ENCODE data around the gene ZHX3.

Gene ZHX3

GRCh38 chr20:41181567-41181966, 136.0 kb downstream of the ZHX3 start:
- DNase-seq, result no peak

DNA sequence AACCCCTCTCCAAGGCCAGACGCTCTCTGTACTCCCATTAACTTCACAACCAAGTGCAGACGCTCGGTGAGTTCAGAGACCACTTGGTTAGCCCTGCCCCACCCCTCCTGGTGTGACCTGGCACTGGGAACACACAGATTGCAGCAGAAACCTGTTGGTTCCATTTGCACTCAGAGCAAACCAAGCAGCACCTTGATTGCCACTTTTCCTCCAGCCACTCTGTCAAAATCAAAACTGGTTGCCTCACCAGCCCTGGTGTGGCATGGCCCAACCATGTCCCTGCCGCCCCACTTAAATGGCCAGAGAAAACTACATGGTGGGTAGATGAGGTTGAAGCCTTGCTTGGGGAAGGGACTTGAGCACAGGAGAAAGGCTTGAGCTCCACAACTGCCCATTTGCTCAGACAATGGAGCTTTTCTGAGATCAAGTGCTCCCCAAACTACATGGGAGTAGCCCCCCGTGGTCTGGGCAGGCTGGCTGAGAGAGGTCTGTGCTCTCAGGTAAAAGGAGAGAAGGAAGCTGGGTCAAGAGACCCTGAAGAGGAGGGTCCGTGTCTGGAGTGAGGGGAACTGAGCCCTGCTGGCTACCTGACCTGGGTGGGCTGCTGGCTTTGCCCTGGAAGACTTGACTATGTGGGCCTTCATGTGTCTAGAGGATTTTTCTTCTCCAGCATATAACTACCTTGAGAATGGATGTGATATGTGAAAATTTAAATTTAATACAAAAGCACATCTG, 136.8 kb downstream of the ZHX3 start:
- peaks cover 8% of the 10 kb centered on the region for H3K36me3 ChIP-seq (ENCODE audit: control insufficient read depth, insufficient read depth, low read length)
- no peaks in the 10 kb centered on the region for H3K27me3 ChIP-seq (ENCODE audit: insufficient read depth, low read length, poor library complexity)
- H3K79me2 ChIP-seq (ENCODE audit: control insufficient read depth, insufficient read depth, low read length), result no peaks in the 10 kb centered on the region
- no peak for DNase-seq
- H2BK120ac ChIP-seq (ENCODE audit: low read depth, low read length), result no peak overlapping the region
- H3K4ac ChIP-seq (ENCODE audit: low read depth, low read length), result no peak overlapping the region
- no peak overlapping the region for H3K18ac ChIP-seq (ENCODE audit: low read length)
- H3K27ac ChIP-seq (ENCODE audit: low read depth, low read length), result no peak overlapping the region
- H3K56ac ChIP-seq (ENCODE audit: low read length), result no peak overlapping the region
- H2BK5ac ChIP-seq (ENCODE audit: low read length), result no peak overlapping the region
- H2AK5ac ChIP-seq (ENCODE audit: low read length), result no peak overlapping the region
- H3K4me1 ChIP-seq (ENCODE audit: control insufficient read depth, low read depth, low read length), result no peaks in the 10 kb centered on the region
- WGBS (ENCODE audit: extremely low coverage, insufficient coverage, low lambda C conversion rate), result no CpG with 5 or more reads among the region's 6 CpGs
- no peaks in the 10 kb centered on the region for H3K79me1 ChIP-seq (ENCODE audit: low read length)
- no peak overlapping the region for H3K23ac ChIP-seq (ENCODE audit: low read length)
- no peak overlapping the region for H4K5ac ChIP-seq (ENCODE audit: low read length)
- no peak overlapping the region for H2BK15ac ChIP-seq (replicated peaks; ENCODE audit: low read depth)
- H3K9ac ChIP-seq (ENCODE audit: low read length), result no peak overlapping the region
- H3K4me2 ChIP-seq (ENCODE audit: low read length), result no peak overlapping the region
- no peak overlapping the region for H4K8ac ChIP-seq (ENCODE audit: low read depth, low read length)
- no peak overlapping the region for H3K4me3 ChIP-seq (ENCODE audit: low read length)

More at GRCh38 chr20:41181567-41181966, 136.0 kb downstream of the ZHX3 start:
- Histone ChIP-seq H3K4me1 (ENCODE audit: control insufficient read depth, low read depth, low read length) (no peaks in the 10 kb centered on the region), H2BK120ac (ENCODE audit: low read depth, low read length) (no peak overlapping the region), H3K4ac (ENCODE audit: low read depth, low read length) (no peak overlapping the region), H3K9ac (ENCODE audit: low read length) (no peak overlapping the region), H3K4me2 (ENCODE audit: low read length) (no peak overlapping the region), H4K5ac (ENCODE audit: low read length) (no peak overlapping the region), H2BK5ac (ENCODE audit: low read length) (no peak overlapping the region), H3K27ac (ENCODE audit: low read depth, low read length) (no peak overlapping the region), H3K36me3 (ENCODE audit: control insufficient read depth, insufficient read depth, low read length) (peaks cover 4% of the 10 kb centered on the region), H3K27me3 (ENCODE audit: insufficient read depth, low read length, poor library complexity) (no peaks in the 10 kb centered on the region), H4K8ac (ENCODE audit: low read depth, low read length) (no peak overlapping the region), H3K4me3 (ENCODE audit: low read length) (no peak overlapping the region), H2AK5ac (ENCODE audit: low read length) (no peak overlapping the region), H3K79me2 (ENCODE audit: control insufficient read depth, insufficient read depth, low read length) (no peaks in the 10 kb centered on the region), H3K18ac (ENCODE audit: low read length) (no peak overlapping the region), H3K56ac (ENCODE audit: low read length) (no peak overlapping the region), H2BK15ac (replicated peaks; ENCODE audit: low read depth) (no peak overlapping the region), H3K23ac (ENCODE audit: low read length) (no peak overlapping the region), H3K79me1 (ENCODE audit: low read length) (no peaks in the 10 kb centered on the region)
- WGBS (ENCODE audit: extremely low coverage, insufficient coverage, low lambda C conversion rate), result no CpG with 5 or more reads among the region's 3 CpGs

DNA sequence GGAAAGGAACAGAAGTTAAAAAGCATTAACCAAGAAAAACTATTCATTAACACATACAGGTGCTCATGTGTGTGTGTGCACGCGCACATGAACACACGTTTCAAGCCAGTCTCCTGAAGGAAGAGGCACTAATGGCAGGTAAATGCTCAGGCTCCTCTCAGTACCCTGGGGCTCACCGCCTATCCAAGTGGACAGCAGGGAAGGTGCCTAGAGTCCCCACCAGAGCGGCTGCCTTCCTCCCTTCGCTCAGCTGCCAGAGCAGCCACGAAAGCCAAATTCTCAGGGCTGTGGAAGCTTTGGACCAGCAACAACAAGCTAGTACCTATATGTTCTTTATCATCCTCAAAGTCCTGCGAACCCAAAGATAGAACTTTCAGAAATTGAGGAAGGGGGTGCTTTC, 137.6 kb downstream of the ZHX3 start:
- H3K23ac ChIP-seq (ENCODE audit: low read length), result no peak overlapping the region
- no peak for DNase-seq
- WGBS (ENCODE audit: extremely low coverage, insufficient coverage, low lambda C conversion rate), result no CpG with 5 or more reads among the region's 8 CpGs
- H3K27ac ChIP-seq (ENCODE audit: low read depth, low read length), result no peak overlapping the region
- no peak overlapping the region for H3K18ac ChIP-seq (ENCODE audit: low read length)
- no peak overlapping the region for H3K4ac ChIP-seq (ENCODE audit: low read depth, low read length)
- H2BK120ac ChIP-seq (ENCODE audit: low read depth, low read length), result no peak overlapping the region
- H3K79me2 ChIP-seq (ENCODE audit: control insufficient read depth, insufficient read depth, low read length), result no peaks in the 10 kb centered on the region
- H4K5ac ChIP-seq (ENCODE audit: low read length), result no peak overlapping the region
- no peak overlapping the region for H3K4me3 ChIP-seq (ENCODE audit: low read length)
- peaks cover 10% of the 10 kb centered on the region for H3K36me3 ChIP-seq (ENCODE audit: control insufficient read depth, insufficient read depth, low read length)
- H3K27me3 ChIP-seq (ENCODE audit: insufficient read depth, low read length, poor library complexity), result no peaks in the 10 kb centered on the region
- H3K9ac ChIP-seq (ENCODE audit: low read length), result no peak overlapping the region
- H3K4me1 ChIP-seq (ENCODE audit: control insufficient read depth, low read depth, low read length), result no peaks in the 10 kb centered on the region
- H3K4me2 ChIP-seq (ENCODE audit: low read length), result no peak overlapping the region
- H4K8ac ChIP-seq (ENCODE audit: low read depth, low read length), result no peak overlapping the region
- no peak overlapping the region for H3K56ac ChIP-seq (ENCODE audit: low read length)
- H2BK5ac ChIP-seq (ENCODE audit: low read length), result no peak overlapping the region
- H2AK5ac ChIP-seq (ENCODE audit: low read length), result no peak overlapping the region
- no peaks in the 10 kb centered on the region for H3K79me1 ChIP-seq (ENCODE audit: low read length)
- no peak overlapping the region for H2BK15ac ChIP-seq (replicated peaks; ENCODE audit: low read depth)

GRCh38 chr20:41178904-41179432, 138.6 kb downstream of the ZHX3 start:
- no peaks in the 10 kb centered on the region for H3K4me1 ChIP-seq (ENCODE audit: control insufficient read depth, low read depth, low read length)
- H3K79me2 ChIP-seq (ENCODE audit: control insufficient read depth, insufficient read depth, low read length), result no peaks in the 10 kb centered on the region
- H2BK15ac ChIP-seq (replicated peaks; ENCODE audit: low read depth), result no peak overlapping the region
- no peak overlapping the region for H3K27ac ChIP-seq (ENCODE audit: low read depth, low read length)
- H3K56ac ChIP-seq (ENCODE audit: low read length), result no peak overlapping the region
- H4K5ac ChIP-seq (ENCODE audit: low read length), result no peak overlapping the region
- DNase-seq, result no peak
- WGBS (ENCODE audit: extremely low coverage, insufficient coverage, low lambda C conversion rate), result no CpG with 5 or more reads among the region's 8 CpGs
- no peak overlapping the region for H3K4me3 ChIP-seq (ENCODE audit: low read length)
- H4K8ac ChIP-seq (ENCODE audit: low read depth, low read length), result no peak overlapping the region
- no peaks in the 10 kb centered on the region for H3K79me1 ChIP-seq (ENCODE audit: low read length)
- H3K23ac ChIP-seq (ENCODE audit: low read length), result no peak overlapping the region
- H3K36me3 ChIP-seq (ENCODE audit: control insufficient read depth, insufficient read depth, low read length), result peaks cover 18% of the 10 kb centered on the region
- no peak overlapping the region for H2AK5ac ChIP-seq (ENCODE audit: low read length)
- H3K9ac ChIP-seq (ENCODE audit: low read length), result no peak overlapping the region
- no peak overlapping the region for H3K18ac ChIP-seq (ENCODE audit: low read length)
- H2BK5ac ChIP-seq (ENCODE audit: low read length), result no peak overlapping the region
- no peaks in the 10 kb centered on the region for H3K27me3 ChIP-seq (ENCODE audit: insufficient read depth, low read length, poor library complexity)
- H3K4ac ChIP-seq (ENCODE audit: low read depth, low read length), result no peak overlapping the region
- H2BK120ac ChIP-seq (ENCODE audit: low read depth, low read length), result no peak overlapping the region
- H3K4me2 ChIP-seq (ENCODE audit: low read length), result no peak overlapping the region

DNA sequence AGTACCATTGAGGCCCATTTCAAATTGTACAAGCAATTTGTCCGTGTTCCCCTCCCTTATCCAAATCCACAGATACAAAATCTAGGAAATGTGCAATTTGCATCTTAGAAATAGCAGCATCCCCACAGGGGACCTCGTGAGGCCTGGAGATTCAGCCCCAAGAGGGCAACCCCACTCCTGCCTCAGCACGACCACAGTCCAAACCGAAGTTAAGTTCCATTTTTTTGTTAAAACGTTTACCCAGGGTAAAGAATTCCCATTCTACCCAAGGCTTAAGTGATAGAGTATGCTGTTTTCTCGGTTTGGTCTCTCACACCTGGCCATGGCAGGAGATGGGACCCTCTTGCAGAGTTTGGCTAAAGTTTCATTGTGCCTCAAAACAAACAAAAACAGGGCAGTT, 139.0 kb downstream of the ZHX3 start:
- Histone ChIP-seq H3K9ac (ENCODE audit: low read length) (no peak overlapping the region), H3K4me2 (ENCODE audit: low read length) (no peak overlapping the region), H3K79me1 (ENCODE audit: low read length) (peaks cover 3% of the 10 kb centered on the region), H3K79me2 (ENCODE audit: control insufficient read depth, insufficient read depth, low read length) (no peaks in the 10 kb centered on the region), H3K4me3 (ENCODE audit: low read length) (no peak overlapping the region), H3K56ac (ENCODE audit: low read length) (no peak overlapping the region), H2BK15ac (replicated peaks; ENCODE audit: low read depth) (no peak overlapping the region), H3K23ac (ENCODE audit: low read length) (no peak overlapping the region), H4K8ac (ENCODE audit: low read depth, low read length) (no peak overlapping the region), H3K4ac (ENCODE audit: low read depth, low read length) (no peak overlapping the region), H3K27ac (ENCODE audit: low read depth, low read length) (no peak overlapping the region), H2AK5ac (ENCODE audit: low read length) (no peak overlapping the region), H4K5ac (ENCODE audit: low read length) (no peak overlapping the region), H2BK120ac (ENCODE audit: low read depth, low read length) (no peak overlapping the region), H3K36me3 (ENCODE audit: control insufficient read depth, insufficient read depth, low read length) (peaks cover 23% of the 10 kb centered on the region), H3K18ac (ENCODE audit: low read length) (no peak overlapping the region), H2BK5ac (ENCODE audit: low read length) (no peak overlapping the region), H3K27me3 (ENCODE audit: insufficient read depth, low read length, poor library complexity) (no peaks in the 10 kb centered on the region), H3K4me1 (ENCODE audit: control insufficient read depth, low read depth, low read length) (no peaks in the 10 kb centered on the region)
- DNase-seq, result no peak
- no CpG with 5 or more reads among the region's 6 CpGs for WGBS (ENCODE audit: extremely low coverage, insufficient coverage, low lambda C conversion rate)

- WGBS (ENCODE audit: extremely low coverage, insufficient coverage, low lambda C conversion rate), result no CpG with 5 or more reads among the region's 2 CpGs
- Histone ChIP-seq H3K79me2 (ENCODE audit: control insufficient read depth, insufficient read depth, low read length) (no peaks in the 10 kb centered on the region), H2BK15ac (replicated peaks; ENCODE audit: low read depth) (no peak overlapping the region), H3K56ac (ENCODE audit: low read length) (no peak overlapping the region), H3K4me3 (ENCODE audit: low read length) (no peak overlapping the region), H3K27ac (ENCODE audit: low read depth, low read length) (no peak overlapping the region), H3K79me1 (ENCODE audit: low read length) (peaks cover 3% of the 10 kb centered on the region), H2BK120ac (ENCODE audit: low read depth, low read length) (no peak overlapping the region), H3K4me1 (ENCODE audit: control insufficient read depth, low read depth, low read length) (no peaks in the 10 kb centered on the region), H2BK5ac (ENCODE audit: low read length) (no peak overlapping the region), H3K27me3 (ENCODE audit: insufficient read depth, low read length, poor library complexity) (no peaks in the 10 kb centered on the region), H2AK5ac (ENCODE audit: low read length) (no peak overlapping the region), H3K4me2 (ENCODE audit: low read length) (no peak overlapping the region), H4K8ac (ENCODE audit: low read depth, low read length) (no peak overlapping the region), H3K9ac (ENCODE audit: low read length) (no peak overlapping the region), H3K4ac (ENCODE audit: low read depth, low read length) (no peak overlapping the region), H3K18ac (ENCODE audit: low read length) (no peak overlapping the region), H4K5ac (ENCODE audit: low read length) (no peak overlapping the region), H3K36me3 (ENCODE audit: control insufficient read depth, insufficient read depth, low read length) (peaks cover 24% of the 10 kb centered on the region), H3K23ac (ENCODE audit: low read length) (no peak overlapping the region)
- peak; percentile 71 for DNase-seq
Measured at GRCh38 chr20:41177636-41178035, 139.9 kb downstream of the ZHX3 start.
